22Rv1 (cell line): ENCODE data around the gene MTHFS.
"Not testable (repeated sequence)": the region's sequence is repeated elsewhere in the genome, so short reads cannot be mapped to it uniquely, and the experiment has no call there.

Experiments used
- H3K27ac ChIP-seq: fragments of 450-650 bp; 2 replicates; pipeline ENCODE4 v1.5.1; 2017
- CTCF ChIP-seq: fragments of 450-650 bp; IDR thresholded peaks from 2 replicates; pipeline ENCODE4 v1.5.1; 2017; ENCODE audit warnings: mild to moderate bottlenecking
- ZFX ChIP-seq: fragments of 450-650 bp; IDR thresholded peaks from 2 replicates; pipeline ENCODE4 v1.6.1; 2017; ENCODE audit warnings: antibody characterized with exemption, borderline replicate concordance

MTHFS gene

GRCh38 chr15:79904271-79904670 is 7.5 kb upstream of the MTHFS start:
- no peak overlapping the region for H3K27ac ChIP-seq
- no peak for TF ChIP-seq CTCF
- TF ChIP-seq ZFX = no peak

GRCh38 chr15:79903626-79904025 is 6.8 kb upstream of the MTHFS start:
- TF ChIP-seq CTCF (no peak), ZFX (no peak)
- no peak overlapping the region for H3K27ac ChIP-seq

GRCh38 chr15:79903144-79903543 is 6.3 kb upstream of the MTHFS start:
- TF ChIP-seq ZFX = no peak
- TF ChIP-seq CTCF = no peak
- H3K27ac ChIP-seq = no peak overlapping the region

- no peak for TF ChIP-seq ZFX
- no peak for TF ChIP-seq CTCF
- H3K27ac ChIP-seq = peak overlapping the region; percentile 38; the same call in 1 of the 2 replicates
These were observed 5.1 kb upstream of the MTHFS start for GRCh38 chr15:79901958-79902357.

- H3K27ac ChIP-seq = not testable (repeated sequence)
These were observed 4.1 kb upstream of the MTHFS start for GRCh38 chr15:79900818-79901378.

- no peak overlapping the region for H3K27ac ChIP-seq
- TF ChIP-seq CTCF (no peak), ZFX (no peak)
These were observed 3.3 kb upstream of the MTHFS start for GRCh38 chr15:79900087-79900486.

- not testable (repeated sequence) for H3K27ac ChIP-seq
These were observed 2.0 kb upstream of the MTHFS start for GRCh38 chr15:79898786-79899185.

GRCh38 chr15:79898369-79898768 is 1.6 kb upstream of the MTHFS start:
- TF ChIP-seq CTCF = no peak
- H3K27ac ChIP-seq = peak overlapping the region; percentile 84; the same call in 1 of the 2 replicates
